Ovary (tissue), 9 donors: ENCODE data around the gene LITAF. TPM values are rescaled to one million over a fixed set of nuclear protein-coding genes. Genes with fewer than 3 reads are reported as not detected.

Experiments
- DNase-seq, 5 donors: peaks; one replicate each; pipeline ENCODE4 v3.0.0-alpha.2; 2019 to 2020
- H3K27ac ChIP-seq, 2 donors: fragments of 200-600 bp; one replicate each; pipeline versions ENCODE4 v1.5.1 to v1.8.0; 2019 to 2022
- H3K27me3 ChIP-seq: fragments of 200-600 bp; one replicate; pipeline ENCODE4 v1.8.0; 2022
- H3K36me3 ChIP-seq: fragments of 200-600 bp; sonication (generic); one replicate; pipeline ENCODE4 v1.5.1; 2019
- H3K4me1 ChIP-seq: one replicate; pipeline ENCODE4 v1.8.1; 2013; ENCODE audit warnings: mild to moderate bottlenecking, moderate library complexity; ENCODE audit not compliant: insufficient read depth
- H3K4me3 ChIP-seq: fragments of 200-600 bp; sonication (generic); one replicate; pipeline ENCODE4 v1.5.1; 2017
- H3K9me3 ChIP-seq, 2 donors: fragments of 200-600 bp in 1 of 2; sonication (generic) in 1 of 2; one replicate each; pipeline versions ENCODE4 v1.5.1 to v1.8.1; 2013 to 2019; ENCODE audit warnings: mild to moderate bottlenecking in 1 of 2, moderate library complexity in 1 of 2
- CTCF ChIP-seq, 3 donors: fragments of 450-650 bp in 2 of 3; fragments of 200-600 bp in 1 of 3; IDR thresholded peaks; one replicate each; pipeline versions ENCODE4 v1.5.1 to v1.8.0; 2016 to 2022; ENCODE audit warnings: antibody characterized with exemption in 3 of 3, mild to moderate bottlenecking in 1 of 3
- EP300 ChIP-seq: sonication (generic); formaldehyde crosslinking; IDR thresholded peaks from one replicate; pipeline ENCODE4 v1.6.1; 2017; ENCODE audit warnings: antibody characterized with exemption
- POLR2A ChIP-seq: fragments of 450-650 bp; IDR thresholded peaks from one replicate; pipeline ENCODE4 v1.6.1; 2017; ENCODE audit warnings: antibody characterized with exemption, mild to moderate bottlenecking, moderate library complexity
- WGBS, 3 donors: extraction: QIAGEN DNeasy Blood & Tissue Kit in 1 of 3; methylation state at CpG; one replicate each; pipeline versions ENCODE4 v1.1.5 to v1.1.7; 2013 to 2017; 5-methylcytosine and 5-hydroxymethylcytosine counted together
- intact Hi-C, 4 donors: fragments of 100-400 bp; cut with DNase I; formaldehyde crosslinking; loops; one replicate each; pipeline versions ENCODE4 v1.11.0 to v1.15.1; 2022 to 2023
- polyA plus RNA-seq, 2 donors: library from polyadenylated mRNA; stranded (reverse); fragments of 200-250 nt in 1 of 2; fragments of 350-450 nt in 1 of 2; fragmentation: Illumina TruSeq in 1 of 2; extraction: RNeasy Lipid Tissue Mini Kit (QIAGEN cat#74804) in 1 of 2; gene quantifications; one replicate each; pipeline ENCODE4 v1.2.3, GENCODE V29; 2013 to 2014
- total RNA-seq, 7 donors: library from RNA; depleted of rRNA in 2 of 7; stranded (reverse); fragments of >200 nt in 2 of 7; fragmentation: NEBNext Ultra II Directional in 3 of 7; extraction: Animal tissue kit (Norgen Biotek cat#: 25700) in 3 of 7; gene quantifications; one replicate each; pipeline versions ENCODE4 v1.1.0 to v1.2.4, GENCODE V29; 2016 to 2023
- donor health status: DM: no; HTN: no; CAD: no; lungs with moderate emphysema.
- donor health status: DM: no; HTN: no; CAD: no.
- donor health status: Bipolar disorder and iron deficiency.
- donor health status: DM: yes; HTN: yes; CAD: no.
- donor health status: DM: no; HTN: no; CAD: no.
- donor health status: DM: yes; HTN: yes; CAD: no.

LITAF gene
- total and polyA plus RNA-seq, 9 donors: 39.7 to 169 (median 105) TPM

GRCh38 chr16:11536104-11536866, 50.4 kb downstream of the LITAF start:
- Histone ChIP-seq H3K4me3 (no peak overlapping the region), H3K4me1 (no peaks in the 10 kb centered on the region), H3K9me3 (no peaks in the 10 kb centered on the region), H3K36me3 (no peaks in the 10 kb centered on the region), H3K27me3 (no peaks in the 10 kb centered on the region), H3K27ac (no peak overlapping the region)
- no peak for DNase-seq
- intact Hi-C loops: loop anchor here in 3 of 4 donors (10.0 kb wide), 3 partner anchors 99 to 279 kb away; no protein-coding TSS in a partner anchor
- TF ChIP-seq POLR2A (no peak), CTCF (IDR thresholded peaks at IDR 0.05) (no peak), EP300 (no peak)
- 86 to 93% (median 90%) methylated on average over 15 of the region's 15 CpGs for WGBS, 3 donors

- WGBS, 3 donors: 78 to 86% (median 84%) methylated on average over 11 of the region's 11 CpGs
- intact Hi-C loops: loop anchor here in 3 of 4 donors (10.0 kb wide), 3 partner anchors 99 to 279 kb away; no protein-coding TSS in a partner anchor
- TF ChIP-seq EP300 (no peak), POLR2A (no peak), CTCF (IDR thresholded peaks at IDR 0.05) (no peak)
- no peaks in the 10 kb centered on the region for H3K4me1 ChIP-seq
- no peaks in the 10 kb centered on the region for H3K27me3 ChIP-seq
- DNase-seq: no peak
- no peak overlapping the region for H3K27ac ChIP-seq
- no peaks in the 10 kb centered on the region for H3K36me3 ChIP-seq
- H3K4me3 ChIP-seq: no peak overlapping the region
- H3K9me3 ChIP-seq: no peaks in the 10 kb centered on the region
Observed at GRCh38 chr16:11535494-11535893, 51.2 kb downstream of the LITAF start.

DNA sequence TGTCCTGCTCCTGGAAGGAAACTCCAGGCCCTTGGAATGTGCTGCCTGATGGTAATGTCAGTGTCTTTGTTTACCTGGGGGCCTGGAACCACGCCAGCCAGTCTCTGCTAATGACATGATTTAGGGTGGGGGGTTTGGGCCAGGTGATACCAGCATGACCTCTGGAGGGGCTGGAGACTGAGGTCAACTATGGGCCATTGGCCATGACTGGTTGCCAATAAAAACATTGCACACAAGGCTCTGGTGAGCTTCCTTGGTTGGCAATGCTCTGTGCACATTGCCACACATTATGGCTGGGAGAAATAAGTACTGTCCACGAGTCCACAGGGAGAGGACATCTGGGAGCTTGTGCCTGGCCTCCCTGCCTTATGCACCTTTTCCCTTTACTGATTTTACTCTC, 52.5 kb downstream of the LITAF start:
- no peaks in the 10 kb centered on the region for H3K9me3 ChIP-seq
- intact Hi-C loops: loop anchor here in 3 of 4 donors (5.0 to 10.0 kb wide), 4 partner anchors 101 to 281 kb away; no protein-coding TSS in a partner anchor
- no peak overlapping the region for H3K27ac ChIP-seq
- H3K4me3 ChIP-seq: no peak overlapping the region
- H3K27me3 ChIP-seq: no peaks in the 10 kb centered on the region
- WGBS, 3 donors: 55 to 64% (median 60%) methylated on average over 2 of the region's 2 CpGs
- TF ChIP-seq POLR2A: no peak
- no peak for TF ChIP-seq EP300
- no peak for TF ChIP-seq CTCF (IDR thresholded peaks at IDR 0.05)
- no peak for DNase-seq
- no peaks in the 10 kb centered on the region for H3K36me3 ChIP-seq
- no peaks in the 10 kb centered on the region for H3K4me1 ChIP-seq

DNA sequence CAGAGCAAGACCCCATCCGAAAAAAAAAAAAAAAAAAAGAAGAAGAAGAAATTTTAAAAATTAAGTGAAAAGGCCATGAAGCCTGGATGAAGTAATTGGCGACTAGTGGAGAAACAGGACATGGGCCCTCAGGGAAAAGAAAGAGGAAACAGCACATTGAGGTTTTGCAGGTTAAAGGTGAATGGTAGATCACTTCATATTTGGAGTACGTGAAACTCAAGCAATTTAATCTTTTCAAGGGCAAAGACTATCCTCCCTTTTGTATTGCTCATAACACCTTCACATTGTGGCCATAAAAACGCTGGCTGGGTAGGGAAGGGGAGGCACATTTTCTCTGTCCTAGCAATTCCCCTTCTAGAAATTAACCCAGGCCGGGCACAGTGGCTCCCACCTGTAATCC, 53.1 kb downstream of the LITAF start:
- intact Hi-C loops: loop anchor here in 3 of 4 donors (2.0 to 10.0 kb wide), 5 partner anchors 101 to 281 kb away; no protein-coding TSS in a partner anchor
- 71 to 77% (median 76%) methylated on average over 5 of the region's 5 CpGs for WGBS, 3 donors
- Histone ChIP-seq H3K27me3 (no peaks in the 10 kb centered on the region), H3K9me3 (no peaks in the 10 kb centered on the region), H3K4me1 (no peaks in the 10 kb centered on the region), H3K36me3 (no peaks in the 10 kb centered on the region), H3K27ac (no peak overlapping the region), H3K4me3 (no peak overlapping the region)
- TF ChIP-seq CTCF (IDR thresholded peaks at IDR 0.05): no peak
- TF ChIP-seq POLR2A: no peak
- TF ChIP-seq EP300: no peak
- DNase-seq: no peak
